GM12874 (cell line): ENCODE data around the gene OR4K5.

Experiments
- CTCF ChIP-seq: IDR thresholded peaks from 2 replicates; pipeline ENCODE4 v1.5.1; 2011; ENCODE audit warnings: low read depth, mild to moderate bottlenecking, control low read depth, low read length, moderate library complexity; ENCODE audit not compliant: insufficient read depth

Gene OR4K5

GRCh38 chr14:19920021-19920657 lies at the start of gene OR4K5:
OR4K5 (plus strand) TSS chr14:19920607; CDS start chr14:19920607, 0 bp downstream.
- TF ChIP-seq CTCF = no peak

GRCh38 chr14:19873178-19873577 lies 47.2 kb upstream of the OR4K5 start:
- no peak for TF ChIP-seq CTCF

- TF ChIP-seq CTCF = no peak
Observed at GRCh38 chr14:19874842-19875241, 45.6 kb upstream of the OR4K5 start, which contains the start of gene OR4K2. OR4K2 (plus strand) TSS chr14:19875142; CDS start chr14:19876268, 1,126 bp downstream.

- peak; percentile 19; the same call in 1 of the 2 replicates for TF ChIP-seq CTCF
Observed at GRCh38 chr14:19878029-19878642, 42.3 kb upstream of the OR4K5 start.

GRCh38 chr14:19895282-19895681 lies 25.1 kb upstream of the OR4K5 start:
- no peak for TF ChIP-seq CTCF

GRCh38 chr14:19900999-19901398 lies 19.4 kb upstream of the OR4K5 start:
- TF ChIP-seq CTCF = no peak

GRCh38 chr14:19902409-19902808 lies 18.0 kb upstream of the OR4K5 start:
- no peak for TF ChIP-seq CTCF
